ENCODE measurements around the gene TREH. TPM values are rescaled to one million over a fixed set of nuclear protein-coding genes. Genes with fewer than 3 reads are reported as not detected.

TREH gene
- polyA plus RNA-seq, 1 donor from 2014 or later = 0.12 TPM

GRCh38 chr11:118649941-118650340, 29.5 kb downstream of the TREH start:
- H3K4me2 ChIP-seq (ENCODE audit: low read length) = no peak overlapping the region
- no peak overlapping the region for H3K4me3 ChIP-seq (ENCODE audit: low read length)
- no peaks in the 10 kb centered on the region for H3K9me2 ChIP-seq (ENCODE audit: insufficient read depth, low read length)
- H3K27ac ChIP-seq (ENCODE audit: low read length) = no peak overlapping the region
- no peaks in the 10 kb centered on the region for H3K9me3 ChIP-seq (ENCODE audit: low read length)
- no peaks in the 10 kb centered on the region for H3F3A ChIP-seq (ENCODE audit: insufficient read depth, low read length, poor library complexity, severe bottlenecking)
- H3K27me3 ChIP-seq (ENCODE audit: insufficient read depth, low read depth, low read length) = no peaks in the 10 kb centered on the region
- H4K20me1 ChIP-seq (ENCODE audit: insufficient read depth) = no peaks in the 10 kb centered on the region
- no peaks in the 10 kb centered on the region for H3K79me2 ChIP-seq (replicated peaks; ENCODE audit: insufficient read depth, low read length)
- no peak overlapping the region for H2AFZ ChIP-seq (ENCODE audit: low read depth, low read length)
- no peak for TF ChIP-seq SMC3 (conservative IDR thresholded peaks at IDR 0.05; ENCODE audit: poor library complexity)
- no peak for TF ChIP-seq MXI1 (conservative IDR thresholded peaks at IDR 0.05; ENCODE audit: poor library complexity, severe bottlenecking)
- TF ChIP-seq EP300 (conservative IDR thresholded peaks at IDR 0.05; ENCODE audit: poor library complexity, severe bottlenecking) = no peak
- TF ChIP-seq RAD21 (conservative IDR thresholded peaks at IDR 0.05) = no peak
- H3K9ac ChIP-seq (ENCODE audit: low read length) = no peak overlapping the region
- H3K36me3 ChIP-seq (ENCODE audit: insufficient read depth, low read length) = peaks cover under 1% of the 10 kb centered on the region

DNA sequence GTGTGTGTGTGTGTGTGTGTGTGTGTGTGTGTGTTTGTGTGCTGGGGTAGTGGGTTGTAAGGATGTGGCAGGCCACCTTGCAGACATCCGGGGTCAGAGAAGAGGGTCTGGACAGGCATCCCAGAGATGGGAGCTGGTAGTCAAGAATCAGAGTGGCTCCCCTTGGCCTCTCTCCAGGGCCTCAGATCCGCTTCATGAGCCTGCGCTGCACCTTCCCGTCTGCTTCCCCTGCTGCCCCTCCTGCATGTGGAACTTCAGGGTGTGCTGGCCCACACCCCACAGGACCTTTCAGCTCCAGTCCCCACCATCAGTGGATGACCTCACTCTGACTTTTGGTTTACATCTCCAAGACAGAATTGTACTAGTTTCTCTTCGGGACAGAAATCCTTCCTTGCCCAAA, 31.2 kb downstream of the TREH start:
- Histone ChIP-seq H3K4me2 (ENCODE audit: low read length) (no peak overlapping the region), H3K4me3 (ENCODE audit: low read length) (no peak overlapping the region), H3K9me2 (ENCODE audit: insufficient read depth, low read length) (no peaks in the 10 kb centered on the region), H3K9me3 (ENCODE audit: low read length) (no peaks in the 10 kb centered on the region), H4K20me1 (ENCODE audit: insufficient read depth) (no peaks in the 10 kb centered on the region), H3K36me3 (ENCODE audit: insufficient read depth, low read length) (peaks cover 9% of the 10 kb centered on the region), H3K27ac (ENCODE audit: low read length) (no peak overlapping the region), H2AFZ (ENCODE audit: low read depth, low read length) (no peak overlapping the region), H3F3A (ENCODE audit: insufficient read depth, low read length, poor library complexity, severe bottlenecking) (no peaks in the 10 kb centered on the region), H3K27me3 (ENCODE audit: insufficient read depth, low read depth, low read length) (no peaks in the 10 kb centered on the region), H3K9ac (ENCODE audit: low read length) (no peak overlapping the region), H3K79me2 (replicated peaks; ENCODE audit: insufficient read depth, low read length) (no peaks in the 10 kb centered on the region)
- TF ChIP-seq TAF1 (IDR thresholded peaks at IDR 0.05; ENCODE audit: low read depth) = no peak
- TF ChIP-seq EZH2 (IDR thresholded peaks at IDR 0.05; ENCODE audit: borderline replicate concordance, insufficient read depth, low read length, poor library complexity, severe bottlenecking) = no peak
- no peak for TF ChIP-seq SMC3 (conservative IDR thresholded peaks at IDR 0.05; ENCODE audit: poor library complexity)
- no peak for TF ChIP-seq RAD21 (conservative IDR thresholded peaks at IDR 0.05)
- no peak for TF ChIP-seq POLR2AphosphoS5 (IDR thresholded peaks at IDR 0.05)
- TF ChIP-seq EP300 (conservative IDR thresholded peaks at IDR 0.05; ENCODE audit: poor library complexity, severe bottlenecking) = no peak
- TF ChIP-seq, protein P1, sequence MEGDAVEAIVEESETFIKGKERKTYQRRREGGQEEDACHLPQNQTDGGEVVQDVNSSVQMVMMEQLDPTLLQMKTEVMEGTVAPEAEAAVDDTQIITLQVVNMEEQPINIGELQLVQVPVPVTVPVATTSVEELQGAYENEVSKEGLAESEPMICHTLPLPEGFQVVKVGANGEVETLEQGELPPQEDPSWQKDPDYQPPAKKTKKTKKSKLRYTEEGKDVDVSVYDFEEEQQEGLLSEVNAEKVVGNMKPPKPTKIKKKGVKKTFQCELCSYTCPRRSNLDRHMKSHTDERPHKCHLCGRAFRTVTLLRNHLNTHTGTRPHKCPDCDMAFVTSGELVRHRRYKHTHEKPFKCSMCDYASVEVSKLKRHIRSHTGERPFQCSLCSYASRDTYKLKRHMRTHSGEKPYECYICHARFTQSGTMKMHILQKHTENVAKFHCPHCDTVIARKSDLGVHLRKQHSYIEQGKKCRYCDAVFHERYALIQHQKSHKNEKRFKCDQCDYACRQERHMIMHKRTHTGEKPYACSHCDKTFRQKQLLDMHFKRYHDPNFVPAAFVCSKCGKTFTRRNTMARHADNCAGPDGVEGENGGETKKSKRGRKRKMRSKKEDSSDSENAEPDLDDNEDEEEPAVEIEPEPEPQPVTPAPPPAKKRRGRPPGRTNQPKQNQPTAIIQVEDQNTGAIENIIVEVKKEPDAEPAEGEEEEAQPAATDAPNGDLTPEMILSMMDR (IDR thresholded peaks at IDR 0.05; ENCODE audit: poor library complexity, severe bottlenecking) = no peak
- TF ChIP-seq REST (IDR thresholded peaks at IDR 0.05; ENCODE audit: borderline replicate concordance) = no peak
- no peak for TF ChIP-seq MXI1 (conservative IDR thresholded peaks at IDR 0.05; ENCODE audit: poor library complexity, severe bottlenecking)
